OCI-LY3 (cell line): Measurements from ENCODE around the gene IL11RA.

Source experiments
- H2AFZ ChIP-seq: fragments of 200-600, 300-600 bp; shearing (Covaris generic); 2 replicates; pipeline ENCODE4 v1.6.0; 2014; ENCODE audit warnings: antibody characterized with exemption, low read depth, low read length
- H3K27ac ChIP-seq: fragments of 200-600, 300-600 bp; sonication (generic); 2 replicates; pipeline ENCODE4 v1.5.1; 2014; ENCODE audit warnings: mild to moderate bottlenecking, low read length, moderate library complexity, mixed read lengths
- H3K27me3 ChIP-seq: fragments of 200-600, 300-600 bp; sonication (generic); 2 replicates; pipeline ENCODE4 v1.6.1; 2014; ENCODE audit warnings: low read depth, low read length, mixed read lengths
- H3K36me3 ChIP-seq: fragments of 200-600, 300-600 bp; sonication (generic); replicated peaks from 2 replicates; pipeline ENCODE3; 2014; ENCODE audit warnings: low read depth, low read length, mixed read lengths
- H3K4me1 ChIP-seq: fragments of 300-600, 200-600 bp; sonication (generic); 2 replicates; pipeline ENCODE4 v1.6.1; 2014; ENCODE audit warnings: low read length, mixed read lengths
- H3K4me2 ChIP-seq: fragments of 200-600, 300-600 bp; sonication (generic); 2 replicates; pipeline ENCODE4 v1.6.1; 2014; ENCODE audit warnings: low read length, mixed read lengths
- H3K4me3 ChIP-seq: fragments of 300-600, 200-600 bp; sonication (generic); 2 replicates; pipeline ENCODE4 v1.5.1; 2014; ENCODE audit warnings: antibody characterized with exemption, mild to moderate bottlenecking, low read length, moderate library complexity
- H3K79me2 ChIP-seq: fragments of 300-600, 200-600 bp; shearing (Covaris generic); 2 replicates; pipeline ENCODE4 v1.6.1; 2014; ENCODE audit warnings: mild to moderate bottlenecking, low read length, mixed read lengths
- H3K9ac ChIP-seq: fragments of 300-600, 200-600 bp; shearing (Covaris generic); 2 replicates; pipeline ENCODE4 v1.6.0; 2014; ENCODE audit warnings: mild to moderate bottlenecking, low read length, moderate library complexity
- H3K9me3 ChIP-seq: fragments of 200-600, 300-600 bp; shearing (Covaris generic); 2 replicates; pipeline ENCODE4 v1.6.1; 2014; ENCODE audit warnings: low read length, mixed read lengths; ENCODE audit not compliant: insufficient read depth
- H4K20me1 ChIP-seq: fragments of 200-600, 300-600 bp; sonication (generic); 2 replicates; pipeline ENCODE4 v1.6.1; 2016; ENCODE audit warnings: low read length, mixed read lengths; ENCODE audit not compliant: insufficient read depth
- EZH2phosphoT487 ChIP-seq: fragments of 200-600 bp; shearing (Covaris generic); IDR thresholded peaks from 2 replicates; pipeline ENCODE4 v1.6.1; 2018; ENCODE audit warnings: antibody characterized with exemption, mixed run types, low read depth
- TF ChIP-seq, protein P1 (sequence below): fragments of 200-600, 300-600 bp; sonication (generic); IDR thresholded peaks from 2 replicates; pipeline ENCODE4 v1.5.1; 2014; ENCODE audit warnings: antibody characterized with exemption, low read length, low read depth

The IL11RA gene

DNA sequence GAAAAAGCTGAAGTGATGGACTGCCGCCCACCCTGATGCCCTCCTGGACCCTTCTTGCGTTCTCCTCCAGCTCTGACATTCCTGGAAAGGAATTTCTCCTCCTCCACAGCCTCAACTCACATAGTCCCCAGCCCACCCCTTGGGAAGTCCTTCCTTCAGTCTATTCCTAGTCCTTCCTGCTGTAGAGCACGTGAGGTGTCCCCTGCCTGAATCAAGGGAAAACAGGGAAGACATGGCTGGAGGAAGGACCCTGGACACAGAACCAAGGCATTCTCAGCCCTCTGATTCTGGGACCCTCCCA is 26.8 kb upstream of the IL11RA start:
- no peak for TF ChIP-seq EZH2phosphoT487
- TF ChIP-seq, protein P1, sequence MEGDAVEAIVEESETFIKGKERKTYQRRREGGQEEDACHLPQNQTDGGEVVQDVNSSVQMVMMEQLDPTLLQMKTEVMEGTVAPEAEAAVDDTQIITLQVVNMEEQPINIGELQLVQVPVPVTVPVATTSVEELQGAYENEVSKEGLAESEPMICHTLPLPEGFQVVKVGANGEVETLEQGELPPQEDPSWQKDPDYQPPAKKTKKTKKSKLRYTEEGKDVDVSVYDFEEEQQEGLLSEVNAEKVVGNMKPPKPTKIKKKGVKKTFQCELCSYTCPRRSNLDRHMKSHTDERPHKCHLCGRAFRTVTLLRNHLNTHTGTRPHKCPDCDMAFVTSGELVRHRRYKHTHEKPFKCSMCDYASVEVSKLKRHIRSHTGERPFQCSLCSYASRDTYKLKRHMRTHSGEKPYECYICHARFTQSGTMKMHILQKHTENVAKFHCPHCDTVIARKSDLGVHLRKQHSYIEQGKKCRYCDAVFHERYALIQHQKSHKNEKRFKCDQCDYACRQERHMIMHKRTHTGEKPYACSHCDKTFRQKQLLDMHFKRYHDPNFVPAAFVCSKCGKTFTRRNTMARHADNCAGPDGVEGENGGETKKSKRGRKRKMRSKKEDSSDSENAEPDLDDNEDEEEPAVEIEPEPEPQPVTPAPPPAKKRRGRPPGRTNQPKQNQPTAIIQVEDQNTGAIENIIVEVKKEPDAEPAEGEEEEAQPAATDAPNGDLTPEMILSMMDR: no peak
- H3K79me2 ChIP-seq: no peaks in the 10 kb centered on the region
- no peak overlapping the region for H2AFZ ChIP-seq
- no peak overlapping the region for H3K27ac ChIP-seq
- H3K4me3 ChIP-seq: no peak overlapping the region
- H3K27me3 ChIP-seq: peaks cover 42% of the 10 kb centered on the region
- no peaks in the 10 kb centered on the region for H4K20me1 ChIP-seq
- no peak overlapping the region for H3K9ac ChIP-seq
- H3K9me3 ChIP-seq: no peaks in the 10 kb centered on the region
- H3K4me1 ChIP-seq: peaks cover 13% of the 10 kb centered on the region
- no peaks in the 10 kb centered on the region for H3K36me3 ChIP-seq
- no peak overlapping the region for H3K4me2 ChIP-seq

DNA sequence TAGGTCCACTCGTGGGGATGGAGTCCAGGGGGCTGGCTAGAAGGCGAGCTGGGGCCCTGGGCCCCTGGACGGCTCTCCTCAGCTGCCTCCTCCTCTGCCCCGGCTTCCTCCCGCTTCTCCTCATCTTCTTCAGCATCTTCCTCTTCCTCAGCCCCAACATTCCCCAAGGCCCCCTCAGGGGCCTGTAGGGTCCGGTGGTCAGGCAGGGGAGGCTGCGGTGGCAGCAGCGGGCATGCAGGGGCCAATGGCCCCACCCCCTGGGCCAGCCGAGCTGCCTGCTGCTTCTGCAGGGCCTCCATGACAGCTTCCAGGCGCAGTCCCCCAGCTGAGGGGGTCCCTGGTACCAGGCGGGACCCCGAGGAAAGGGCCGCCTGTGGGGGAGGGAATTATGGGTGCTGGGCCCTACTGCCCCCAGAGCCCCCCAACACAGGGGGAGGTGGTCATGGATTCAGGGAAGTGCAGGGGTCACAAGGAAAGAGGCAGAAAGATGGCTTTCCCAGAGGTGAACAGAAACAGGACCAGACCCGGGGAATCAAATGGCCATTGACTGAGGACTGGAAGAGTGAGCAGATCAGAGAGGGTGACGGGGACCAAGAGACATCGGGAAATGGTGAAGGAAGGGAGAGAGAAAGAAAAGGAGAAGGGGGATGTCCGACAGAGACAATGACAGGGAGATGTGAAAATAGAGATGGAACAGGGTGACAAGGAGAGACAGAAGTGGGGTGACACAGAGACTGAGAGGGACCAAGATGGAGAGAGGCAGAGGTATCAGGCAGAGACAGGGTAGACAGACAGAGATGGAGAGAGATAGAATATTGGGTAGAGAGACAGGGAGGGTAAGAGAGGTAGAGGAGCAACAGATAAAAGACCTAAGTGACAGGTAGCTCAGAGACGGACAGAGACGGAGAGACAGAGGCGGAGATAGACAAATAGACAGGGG is 24.0 kb upstream of the IL11RA start:
- Histone ChIP-seq H3K36me3 (no peaks in the 10 kb centered on the region), H3K9ac (no peak overlapping the region), H3K27ac (no peak overlapping the region), H3K4me3 (peak overlapping the region; percentile 71), H4K20me1 (no peaks in the 10 kb centered on the region), H3K79me2 (no peaks in the 10 kb centered on the region), H3K9me3 (no peaks in the 10 kb centered on the region), H3K4me2 (peak overlapping the region; percentile 71), H3K4me1 (peaks cover 7% of the 10 kb centered on the region; the same call in 1 of the 2 replicates), H2AFZ (no peak overlapping the region), H3K27me3 (peaks cover 42% of the 10 kb centered on the region)
- peak; percentile 12; the same call in 1 of the 2 replicates for TF ChIP-seq EZH2phosphoT487
- TF ChIP-seq, protein P1: no peak

DNA sequence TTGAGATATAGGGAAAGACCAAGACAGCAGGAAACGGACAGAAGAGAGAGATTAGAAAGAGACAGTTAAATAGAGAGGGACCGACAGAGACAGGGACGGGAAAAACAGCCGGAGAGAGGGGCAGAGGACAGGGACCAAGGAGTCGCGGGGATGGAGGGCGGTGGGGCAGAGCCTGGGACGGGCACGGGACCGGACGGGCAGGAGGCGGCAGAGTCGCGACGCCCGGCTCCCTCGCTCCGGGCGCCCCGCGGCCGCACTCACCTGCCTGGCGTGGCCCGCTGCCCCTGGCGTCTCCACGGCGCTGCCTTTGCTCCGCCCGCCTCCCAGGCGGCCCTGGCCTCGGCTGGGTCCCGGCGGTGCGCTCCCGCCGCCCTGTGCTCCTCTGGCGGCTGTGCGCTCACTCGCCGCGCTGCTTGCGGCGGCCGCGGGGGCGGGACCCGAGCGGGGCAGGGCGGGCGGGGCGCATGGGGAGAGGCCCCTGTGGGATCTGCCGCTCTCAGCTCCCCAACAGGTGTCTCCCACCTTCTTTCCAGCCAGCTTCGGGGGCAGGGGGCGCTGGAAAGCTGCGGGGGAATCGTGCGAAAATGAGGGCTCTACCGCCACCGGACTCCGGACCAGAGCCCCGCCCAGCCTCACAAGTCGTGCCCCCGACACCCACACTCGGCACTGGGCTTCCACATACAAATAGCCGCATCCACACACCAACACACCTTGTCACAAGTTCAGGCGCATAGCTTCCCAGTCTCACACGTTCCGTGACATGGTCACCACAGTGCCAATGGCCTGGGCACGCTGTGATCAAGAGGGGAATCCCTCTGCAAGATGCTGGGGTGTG is 23.1 kb upstream of the IL11RA start, which contains the start of gene ARID3C:
ARID3C (minus strand) TSS at position 411 of the 835 bp plus-strand sequence. CDS start 1,052 bp downstream, outside the sequence.
- H3K9ac ChIP-seq: no peak within 1 kb of the TSS
- H3K4me1 ChIP-seq: peaks cover 7% of the 10 kb centered on the region; the same call in 1 of the 2 replicates
- peak within 1 kb of the TSS; percentile 71 for H3K4me2 ChIP-seq
- H4K20me1 ChIP-seq: no peaks in the 10 kb centered on the region
- H3K9me3 ChIP-seq: no peaks in the 10 kb centered on the region
- no peak for TF ChIP-seq EZH2phosphoT487
- TF ChIP-seq, protein P1: no peak
- H3K27me3 ChIP-seq: peaks cover 42% of the 10 kb centered on the region
- H3K36me3 ChIP-seq: no peaks in the 10 kb centered on the region
- peak within 1 kb of the TSS; percentile 71 for H3K4me3 ChIP-seq
- H3K79me2 ChIP-seq: no peaks in the 10 kb centered on the region
- no peak within 1 kb of the TSS for H2AFZ ChIP-seq
- H3K27ac ChIP-seq: no peak within 1 kb of the TSS

DNA sequence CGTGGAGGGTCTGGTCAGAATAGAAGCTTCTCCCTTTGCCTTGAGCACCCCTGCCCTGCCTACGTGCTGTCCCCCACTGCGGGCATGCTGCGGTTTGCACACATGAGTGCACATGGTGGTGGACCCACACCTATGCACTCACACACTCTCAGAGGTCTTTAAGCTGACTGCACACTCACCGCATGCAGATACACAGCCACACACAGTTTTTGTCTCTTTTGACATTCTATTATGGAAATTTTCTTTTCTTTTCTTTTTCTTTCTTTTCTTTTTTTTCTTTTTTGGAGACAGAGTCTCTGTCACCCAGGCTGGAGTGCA is 22.5 kb upstream of the IL11RA start:
- H2AFZ ChIP-seq: no peak overlapping the region
- peak overlapping the region; percentile 71 for H3K4me2 ChIP-seq
- H3K36me3 ChIP-seq: no peaks in the 10 kb centered on the region
- H3K27me3 ChIP-seq: peaks cover 42% of the 10 kb centered on the region
- H3K4me3 ChIP-seq: peak overlapping the region; percentile 71
- H3K9ac ChIP-seq: no peak overlapping the region
- no peak for TF ChIP-seq EZH2phosphoT487
- TF ChIP-seq, protein P1: no peak
- H3K79me2 ChIP-seq: no peaks in the 10 kb centered on the region
- no peak overlapping the region for H3K27ac ChIP-seq
- peaks cover 7% of the 10 kb centered on the region; the same call in 1 of the 2 replicates for H3K4me1 ChIP-seq
- no peaks in the 10 kb centered on the region for H3K9me3 ChIP-seq
- H4K20me1 ChIP-seq: no peaks in the 10 kb centered on the region
